Measurements from ENCODE around the gene SLC40A1. TPM values are rescaled to one million over a fixed set of nuclear protein-coding genes. Genes with fewer than 3 reads are reported as not detected.

The SLC40A1 gene
- polyA plus RNA-seq, 1 donor from 2014 or later = 12.6 TPM

DNA sequence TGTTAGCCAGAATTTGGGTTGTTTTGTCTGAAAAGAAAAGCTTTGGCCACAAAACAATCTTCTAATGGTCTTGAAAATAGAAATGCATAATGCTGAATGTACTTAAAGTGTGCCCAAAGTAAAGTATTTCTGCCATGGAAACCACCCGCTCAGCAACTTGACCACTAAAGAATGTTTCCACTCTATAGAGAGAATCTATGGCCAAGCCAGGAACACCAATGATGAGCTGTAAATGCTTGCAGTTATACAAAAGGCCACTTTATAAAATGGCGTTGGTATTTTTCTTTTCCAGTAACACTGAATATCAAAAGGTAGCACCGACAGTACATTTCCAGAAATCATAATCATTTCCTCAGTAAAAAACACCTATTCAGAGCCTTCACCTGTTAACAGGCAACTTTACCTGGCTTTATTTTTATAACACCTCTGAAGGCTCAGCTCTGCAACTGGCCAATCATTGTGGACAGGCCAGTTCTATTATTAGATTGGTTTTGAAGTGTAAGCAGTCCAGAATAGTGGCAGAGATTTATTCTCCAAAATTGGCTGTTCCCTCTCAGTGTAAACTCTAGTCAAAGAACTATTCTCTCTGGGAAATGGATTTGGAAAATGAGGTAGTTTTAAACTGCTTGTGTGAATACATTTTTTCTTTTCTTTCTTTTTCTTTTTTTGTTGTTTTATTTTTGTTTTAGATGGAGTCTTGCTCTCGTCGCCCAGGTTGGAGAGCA is 36.1 kb downstream of the SLC40A1 start:
- Histone ChIP-seq H3K9me3 (ENCODE audit: low read length) (no peaks in the 10 kb centered on the region), H3K9me2 (ENCODE audit: insufficient read depth, low read length) (no peaks in the 10 kb centered on the region), H3K27me3 (ENCODE audit: insufficient read depth, low read depth, low read length) (no peaks in the 10 kb centered on the region), H3K79me2 (replicated peaks; ENCODE audit: insufficient read depth, low read length) (no peaks in the 10 kb centered on the region), H3K27ac (ENCODE audit: low read length) (no peak overlapping the region), H3F3A (ENCODE audit: insufficient read depth, low read length, poor library complexity, severe bottlenecking) (no peaks in the 10 kb centered on the region), H3K4me3 (ENCODE audit: low read length) (no peak overlapping the region), H2AFZ (ENCODE audit: low read depth, low read length) (no peak overlapping the region), H4K20me1 (ENCODE audit: insufficient read depth) (no peaks in the 10 kb centered on the region), H3K36me3 (ENCODE audit: insufficient read depth, low read length) (no peaks in the 10 kb centered on the region), H3K4me2 (ENCODE audit: low read length) (no peak overlapping the region), H3K9ac (ENCODE audit: low read length) (no peak overlapping the region)
- TF ChIP-seq MXI1 (conservative IDR thresholded peaks at IDR 0.05; ENCODE audit: poor library complexity, severe bottlenecking) (no peak), RAD21 (conservative IDR thresholded peaks at IDR 0.05) (no peak), POLR2AphosphoS5 (IDR thresholded peaks at IDR 0.05) (no peak), TAF1 (IDR thresholded peaks at IDR 0.05; ENCODE audit: low read depth) (no peak), SMC3 (conservative IDR thresholded peaks at IDR 0.05; ENCODE audit: poor library complexity) (no peak), EP300 (conservative IDR thresholded peaks at IDR 0.05; ENCODE audit: poor library complexity, severe bottlenecking) (no peak), EZH2 (IDR thresholded peaks at IDR 0.05; ENCODE audit: borderline replicate concordance, insufficient read depth, low read length, poor library complexity, severe bottlenecking) (no peak)
- TF ChIP-seq, protein P1, sequence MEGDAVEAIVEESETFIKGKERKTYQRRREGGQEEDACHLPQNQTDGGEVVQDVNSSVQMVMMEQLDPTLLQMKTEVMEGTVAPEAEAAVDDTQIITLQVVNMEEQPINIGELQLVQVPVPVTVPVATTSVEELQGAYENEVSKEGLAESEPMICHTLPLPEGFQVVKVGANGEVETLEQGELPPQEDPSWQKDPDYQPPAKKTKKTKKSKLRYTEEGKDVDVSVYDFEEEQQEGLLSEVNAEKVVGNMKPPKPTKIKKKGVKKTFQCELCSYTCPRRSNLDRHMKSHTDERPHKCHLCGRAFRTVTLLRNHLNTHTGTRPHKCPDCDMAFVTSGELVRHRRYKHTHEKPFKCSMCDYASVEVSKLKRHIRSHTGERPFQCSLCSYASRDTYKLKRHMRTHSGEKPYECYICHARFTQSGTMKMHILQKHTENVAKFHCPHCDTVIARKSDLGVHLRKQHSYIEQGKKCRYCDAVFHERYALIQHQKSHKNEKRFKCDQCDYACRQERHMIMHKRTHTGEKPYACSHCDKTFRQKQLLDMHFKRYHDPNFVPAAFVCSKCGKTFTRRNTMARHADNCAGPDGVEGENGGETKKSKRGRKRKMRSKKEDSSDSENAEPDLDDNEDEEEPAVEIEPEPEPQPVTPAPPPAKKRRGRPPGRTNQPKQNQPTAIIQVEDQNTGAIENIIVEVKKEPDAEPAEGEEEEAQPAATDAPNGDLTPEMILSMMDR (IDR thresholded peaks at IDR 0.05; ENCODE audit: poor library complexity, severe bottlenecking) = no peak
- TF ChIP-seq, protein P2, sequence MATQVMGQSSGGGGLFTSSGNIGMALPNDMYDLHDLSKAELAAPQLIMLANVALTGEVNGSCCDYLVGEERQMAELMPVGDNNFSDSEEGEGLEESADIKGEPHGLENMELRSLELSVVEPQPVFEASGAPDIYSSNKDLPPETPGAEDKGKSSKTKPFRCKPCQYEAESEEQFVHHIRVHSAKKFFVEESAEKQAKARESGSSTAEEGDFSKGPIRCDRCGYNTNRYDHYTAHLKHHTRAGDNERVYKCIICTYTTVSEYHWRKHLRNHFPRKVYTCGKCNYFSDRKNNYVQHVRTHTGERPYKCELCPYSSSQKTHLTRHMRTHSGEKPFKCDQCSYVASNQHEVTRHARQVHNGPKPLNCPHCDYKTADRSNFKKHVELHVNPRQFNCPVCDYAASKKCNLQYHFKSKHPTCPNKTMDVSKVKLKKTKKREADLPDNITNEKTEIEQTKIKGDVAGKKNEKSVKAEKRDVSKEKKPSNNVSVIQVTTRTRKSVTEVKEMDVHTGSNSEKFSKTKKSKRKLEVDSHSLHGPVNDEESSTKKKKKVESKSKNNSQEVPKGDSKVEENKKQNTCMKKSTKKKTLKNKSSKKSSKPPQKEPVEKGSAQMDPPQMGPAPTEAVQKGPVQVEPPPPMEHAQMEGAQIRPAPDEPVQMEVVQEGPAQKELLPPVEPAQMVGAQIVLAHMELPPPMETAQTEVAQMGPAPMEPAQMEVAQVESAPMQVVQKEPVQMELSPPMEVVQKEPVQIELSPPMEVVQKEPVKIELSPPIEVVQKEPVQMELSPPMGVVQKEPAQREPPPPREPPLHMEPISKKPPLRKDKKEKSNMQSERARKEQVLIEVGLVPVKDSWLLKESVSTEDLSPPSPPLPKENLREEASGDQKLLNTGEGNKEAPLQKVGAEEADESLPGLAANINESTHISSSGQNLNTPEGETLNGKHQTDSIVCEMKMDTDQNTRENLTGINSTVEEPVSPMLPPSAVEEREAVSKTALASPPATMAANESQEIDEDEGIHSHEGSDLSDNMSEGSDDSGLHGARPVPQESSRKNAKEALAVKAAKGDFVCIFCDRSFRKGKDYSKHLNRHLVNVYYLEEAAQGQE (IDR thresholded peaks at IDR 0.05; ENCODE audit: borderline replicate concordance) = no peak

DNA sequence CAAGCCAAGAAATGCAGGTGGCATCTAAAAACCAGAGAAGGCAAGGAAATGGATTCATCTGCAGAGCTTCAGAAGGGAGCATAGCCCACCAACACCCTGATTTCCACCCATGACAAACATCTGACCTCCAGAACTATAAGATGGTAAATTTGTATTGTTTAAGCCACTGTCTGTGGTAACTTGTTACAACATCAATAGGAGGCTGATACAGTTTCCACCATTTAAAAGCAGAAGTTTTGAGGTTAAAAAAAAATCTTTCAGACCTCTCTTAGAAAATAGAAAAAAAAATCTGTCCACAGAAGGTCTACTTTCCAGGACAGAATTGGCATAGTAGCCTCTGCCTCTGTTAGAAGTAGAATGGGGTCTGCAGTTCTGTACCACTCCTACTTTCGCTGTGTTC is 37.2 kb downstream of the SLC40A1 start:
- Histone ChIP-seq H3K36me3 (ENCODE audit: insufficient read depth, low read length) (no peaks in the 10 kb centered on the region), H3F3A (ENCODE audit: insufficient read depth, low read length, poor library complexity, severe bottlenecking) (no peaks in the 10 kb centered on the region), H3K27me3 (ENCODE audit: insufficient read depth, low read depth, low read length) (no peaks in the 10 kb centered on the region), H3K4me3 (ENCODE audit: low read length) (no peak overlapping the region), H3K27ac (ENCODE audit: low read length) (no peak overlapping the region), H3K79me2 (replicated peaks; ENCODE audit: insufficient read depth, low read length) (no peaks in the 10 kb centered on the region), H3K9me2 (ENCODE audit: insufficient read depth, low read length) (no peaks in the 10 kb centered on the region), H3K9me3 (ENCODE audit: low read length) (no peaks in the 10 kb centered on the region), H2AFZ (ENCODE audit: low read depth, low read length) (no peak overlapping the region), H3K9ac (ENCODE audit: low read length) (no peak overlapping the region), H4K20me1 (ENCODE audit: insufficient read depth) (no peaks in the 10 kb centered on the region), H3K4me2 (ENCODE audit: low read length) (no peak overlapping the region)
- TF ChIP-seq, protein P2 (IDR thresholded peaks at IDR 0.05; ENCODE audit: borderline replicate concordance) = no peak
- TF ChIP-seq EZH2 (IDR thresholded peaks at IDR 0.05; ENCODE audit: borderline replicate concordance, insufficient read depth, low read length, poor library complexity, severe bottlenecking) = no peak
- no peak for TF ChIP-seq RAD21 (conservative IDR thresholded peaks at IDR 0.05)
- no peak for TF ChIP-seq MXI1 (conservative IDR thresholded peaks at IDR 0.05; ENCODE audit: poor library complexity, severe bottlenecking)
- no peak for TF ChIP-seq EP300 (conservative IDR thresholded peaks at IDR 0.05; ENCODE audit: poor library complexity, severe bottlenecking)
- TF ChIP-seq TAF1 (IDR thresholded peaks at IDR 0.05; ENCODE audit: low read depth) = no peak
- TF ChIP-seq, protein P1 (IDR thresholded peaks at IDR 0.05; ENCODE audit: poor library complexity, severe bottlenecking) = no peak
- no peak for TF ChIP-seq SMC3 (conservative IDR thresholded peaks at IDR 0.05; ENCODE audit: poor library complexity)
- TF ChIP-seq POLR2AphosphoS5 (IDR thresholded peaks at IDR 0.05) = no peak

All from neural cell (in vitro differentiated cells).